ENCODE results near the gene JCHAIN. TPM values are rescaled to one million over a fixed set of nuclear protein-coding genes. Genes with fewer than 3 reads are reported as not detected.

Gene JCHAIN
- total RNA-seq, 2 donors from 2014 or later: not detected

DNA sequence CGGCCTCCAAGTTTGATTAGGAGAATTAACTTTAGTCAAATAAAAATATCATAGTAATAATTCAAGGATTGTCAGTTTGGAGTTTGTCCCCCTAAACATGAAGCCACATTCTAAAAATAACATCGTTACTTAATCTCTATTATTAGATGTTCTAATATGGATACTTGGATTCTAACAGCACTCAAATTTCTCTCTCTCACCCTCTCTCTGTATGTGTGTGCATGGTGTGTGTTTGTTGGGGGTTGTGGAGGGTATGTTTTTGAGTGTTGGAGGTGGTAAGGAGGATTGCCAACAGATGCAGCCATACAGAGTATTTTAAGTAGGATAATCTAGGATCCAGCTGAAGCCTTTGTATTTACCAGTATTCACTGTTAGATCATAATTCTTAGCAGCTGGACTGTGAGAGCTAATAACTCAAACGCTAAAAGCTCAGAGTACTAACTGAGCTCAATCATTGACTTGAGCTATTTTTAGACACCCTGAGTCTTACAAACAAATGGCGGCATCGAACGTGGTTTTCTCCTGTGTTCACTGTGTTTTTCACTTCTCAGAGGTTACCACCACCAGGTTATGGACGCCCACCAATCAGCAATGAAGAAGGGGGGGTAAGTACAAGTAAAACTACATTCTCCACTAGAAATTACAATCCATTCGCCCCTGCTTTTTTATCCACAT is 28.9 kb downstream of the JCHAIN start:
- Histone ChIP-seq H3K4me1 (ENCODE audit: control insufficient read depth, insufficient read depth, low read length) (no peaks in the 10 kb centered on the region), H3K9ac (ENCODE audit: extremely low read depth, low read length, poor library complexity, severe bottlenecking) (no peak overlapping the region), H3K27me3 (ENCODE audit: control insufficient read depth, insufficient read depth, low read length, poor library complexity, severe bottlenecking) (no peaks in the 10 kb centered on the region), H3K4me3 (ENCODE audit: low read length) (no peak overlapping the region), H3K9me3 (ENCODE audit: control insufficient read depth, low read length) (no peaks in the 10 kb centered on the region), H3K27ac (ENCODE audit: low read depth, low read length) (no peak overlapping the region), H3K36me3 (ENCODE audit: control insufficient read depth, insufficient read depth, low read length) (no peaks in the 10 kb centered on the region)
- Mint-ChIP-seq H3K36me3 (ENCODE audit: low read depth) (no peaks in the 10 kb centered on the region), H3K4me1 (no peaks in the 10 kb centered on the region), H3K27me3 (ENCODE audit: insufficient read depth) (no peaks in the 10 kb centered on the region), H3K4me3 (no peak overlapping the region), H3K9me3 (peaks cover 3% of the 10 kb centered on the region), H3K27ac (no peak overlapping the region)
- WGBS, 2 experiments (ENCODE audit: insufficient coverage in 1 of 2, insufficient read length in 1 of 2): 96 to 98% methylated on average over 4 to 7 of the region's 8 CpGs
- no peak for DNase-seq
- TF ChIP-seq, protein P1, sequence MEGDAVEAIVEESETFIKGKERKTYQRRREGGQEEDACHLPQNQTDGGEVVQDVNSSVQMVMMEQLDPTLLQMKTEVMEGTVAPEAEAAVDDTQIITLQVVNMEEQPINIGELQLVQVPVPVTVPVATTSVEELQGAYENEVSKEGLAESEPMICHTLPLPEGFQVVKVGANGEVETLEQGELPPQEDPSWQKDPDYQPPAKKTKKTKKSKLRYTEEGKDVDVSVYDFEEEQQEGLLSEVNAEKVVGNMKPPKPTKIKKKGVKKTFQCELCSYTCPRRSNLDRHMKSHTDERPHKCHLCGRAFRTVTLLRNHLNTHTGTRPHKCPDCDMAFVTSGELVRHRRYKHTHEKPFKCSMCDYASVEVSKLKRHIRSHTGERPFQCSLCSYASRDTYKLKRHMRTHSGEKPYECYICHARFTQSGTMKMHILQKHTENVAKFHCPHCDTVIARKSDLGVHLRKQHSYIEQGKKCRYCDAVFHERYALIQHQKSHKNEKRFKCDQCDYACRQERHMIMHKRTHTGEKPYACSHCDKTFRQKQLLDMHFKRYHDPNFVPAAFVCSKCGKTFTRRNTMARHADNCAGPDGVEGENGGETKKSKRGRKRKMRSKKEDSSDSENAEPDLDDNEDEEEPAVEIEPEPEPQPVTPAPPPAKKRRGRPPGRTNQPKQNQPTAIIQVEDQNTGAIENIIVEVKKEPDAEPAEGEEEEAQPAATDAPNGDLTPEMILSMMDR (conservative IDR thresholded peaks at IDR 0.05): no peak

DNA sequence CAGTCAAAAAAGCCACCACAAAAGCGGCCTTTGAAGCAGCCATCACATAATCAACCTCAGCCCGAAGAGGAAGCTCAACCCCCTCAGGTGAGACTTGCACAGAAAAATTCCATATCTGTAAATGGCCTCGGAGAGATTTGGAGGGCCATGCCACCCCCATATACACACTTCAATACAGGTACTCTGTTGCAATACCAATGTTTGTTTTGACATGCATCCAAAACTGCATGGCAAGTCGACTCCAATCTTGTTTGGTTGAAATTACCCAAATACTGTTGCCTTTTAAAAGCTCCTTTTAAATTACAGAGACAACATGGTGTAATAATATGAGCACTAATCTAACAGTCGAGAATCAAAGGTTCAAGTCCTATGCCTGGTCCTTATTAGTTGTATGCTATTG is 31.8 kb downstream of the JCHAIN start:
- TF ChIP-seq, protein P1 (conservative IDR thresholded peaks at IDR 0.05): no peak
- Mint-ChIP-seq H3K9me3 (no peaks in the 10 kb centered on the region), H3K4me1 (no peaks in the 10 kb centered on the region), H3K36me3 (ENCODE audit: low read depth) (no peaks in the 10 kb centered on the region), H3K27me3 (ENCODE audit: insufficient read depth) (no peaks in the 10 kb centered on the region), H3K4me3 (no peak overlapping the region), H3K27ac (no peak overlapping the region)
- DNase-seq: no peak
- no peaks in the 10 kb centered on the region for H3K4me1 ChIP-seq (ENCODE audit: control insufficient read depth, insufficient read depth, low read length)
- no peak overlapping the region for H3K27ac ChIP-seq (ENCODE audit: low read depth, low read length)
- H3K9me3 ChIP-seq (ENCODE audit: control insufficient read depth, low read length): no peaks in the 10 kb centered on the region
- WGBS, 2 experiments (ENCODE audit: insufficient coverage in 1 of 2, insufficient read length in 1 of 2): 94 to 96% methylated on average over 5 of the region's 5 CpGs
- no peak overlapping the region for H3K4me3 ChIP-seq (ENCODE audit: low read length)
- H3K36me3 ChIP-seq (ENCODE audit: control insufficient read depth, insufficient read depth, low read length): no peaks in the 10 kb centered on the region
- no peaks in the 10 kb centered on the region for H3K27me3 ChIP-seq (ENCODE audit: control insufficient read depth, insufficient read depth, low read length, poor library complexity, severe bottlenecking)
- H3K9ac ChIP-seq (ENCODE audit: extremely low read depth, low read length, poor library complexity, severe bottlenecking): no peak overlapping the region

DNA sequence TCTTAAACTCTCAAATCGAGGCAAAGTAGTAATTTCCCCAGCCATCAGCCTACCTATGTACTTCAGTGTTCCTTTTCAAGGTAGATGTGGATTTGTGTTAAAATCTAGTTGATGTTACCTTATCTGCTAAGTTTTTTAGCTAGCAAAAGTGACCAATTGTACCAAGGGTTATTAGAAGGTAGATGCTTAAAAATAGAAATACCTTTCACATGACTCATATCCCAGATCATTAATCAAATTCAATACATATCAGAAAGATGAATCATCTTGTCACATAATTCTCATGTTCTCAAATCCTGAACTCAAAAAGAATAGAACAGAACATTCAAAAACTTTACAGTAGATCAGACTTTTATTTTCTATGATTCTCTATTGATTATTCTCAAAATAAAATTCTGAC is 34.3 kb downstream of the JCHAIN start:
- no peaks in the 10 kb centered on the region for H3K4me1 ChIP-seq (ENCODE audit: control insufficient read depth, insufficient read depth, low read length)
- no peaks in the 10 kb centered on the region for H3K36me3 ChIP-seq (ENCODE audit: control insufficient read depth, insufficient read depth, low read length)
- no peak overlapping the region for H3K4me3 ChIP-seq (ENCODE audit: low read length)
- DNase-seq: no peak
- H3K36me3 Mint-ChIP-seq (ENCODE audit: low read depth): no peaks in the 10 kb centered on the region
- no peaks in the 10 kb centered on the region for H3K9me3 ChIP-seq (ENCODE audit: control insufficient read depth, low read length)
- H3K9ac ChIP-seq (ENCODE audit: extremely low read depth, low read length, poor library complexity, severe bottlenecking): no peak overlapping the region
- no peaks in the 10 kb centered on the region for H3K9me3 Mint-ChIP-seq
- WGBS, 2 experiments (ENCODE audit: insufficient coverage in 1 of 2, insufficient read length in 1 of 2): 100% methylated on average over 1 of the region's 1 CpG; no CpG with 5 or more reads in 1 of the 2 experiments
- no peaks in the 10 kb centered on the region for H3K27me3 Mint-ChIP-seq (ENCODE audit: insufficient read depth)
- TF ChIP-seq, protein P1 (conservative IDR thresholded peaks at IDR 0.05): no peak
- no peak overlapping the region for H3K4me3 Mint-ChIP-seq
- no peaks in the 10 kb centered on the region for H3K27me3 ChIP-seq (ENCODE audit: control insufficient read depth, insufficient read depth, low read length, poor library complexity, severe bottlenecking)
- no peak overlapping the region for H3K27ac Mint-ChIP-seq
- no peaks in the 10 kb centered on the region for H3K4me1 Mint-ChIP-seq
- H3K27ac ChIP-seq (ENCODE audit: low read depth, low read length): no peak overlapping the region

All from endodermal cell (in vitro differentiated cells).